OCI-LY1 (cell line): ENCODE data around the gene TNFSF15.

ENCODE experiments used
- EZH2 ChIP-seq: fragments of 200-600 bp; sonication (generic), shearing (Covaris generic); IDR thresholded peaks from 2 replicates; pipeline ENCODE4 v1.8.0; 2017; ENCODE audit warnings: borderline replicate concordance, mixed run types, mild to moderate bottlenecking, antibody characterized with exemption, low read length, moderate library complexity, mixed read lengths
- TF ChIP-seq, protein P1 (sequence below): fragments of 200-600 bp; sonication (generic), shearing (Covaris generic); IDR thresholded peaks from 2 replicates; pipeline ENCODE4 v1.5.1; 2017; ENCODE audit warnings: mild to moderate bottlenecking, antibody characterized with exemption, low read length, moderate library complexity, mixed read lengths

DNA sequence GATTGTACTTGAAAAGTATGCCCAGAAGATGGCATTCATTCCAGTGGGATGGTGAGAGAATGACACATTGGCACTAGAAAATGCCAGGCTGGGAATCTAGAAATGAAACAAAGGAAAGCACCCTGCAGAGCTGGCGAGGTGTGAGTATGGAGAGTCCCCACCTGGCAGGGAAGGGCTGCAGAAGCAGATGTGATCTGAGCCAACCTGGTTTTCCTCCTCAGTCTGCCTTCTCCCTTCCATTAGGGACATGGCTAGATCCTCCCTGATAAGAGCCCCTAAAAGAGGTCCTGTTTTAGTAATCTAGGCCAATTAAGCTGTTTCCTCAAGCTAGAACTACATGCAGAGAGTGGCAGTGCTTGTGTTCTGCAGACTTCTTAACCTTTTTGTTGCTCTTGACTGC is 24.7 kb upstream of the TNFSF15 start:
- TF ChIP-seq, protein P1, sequence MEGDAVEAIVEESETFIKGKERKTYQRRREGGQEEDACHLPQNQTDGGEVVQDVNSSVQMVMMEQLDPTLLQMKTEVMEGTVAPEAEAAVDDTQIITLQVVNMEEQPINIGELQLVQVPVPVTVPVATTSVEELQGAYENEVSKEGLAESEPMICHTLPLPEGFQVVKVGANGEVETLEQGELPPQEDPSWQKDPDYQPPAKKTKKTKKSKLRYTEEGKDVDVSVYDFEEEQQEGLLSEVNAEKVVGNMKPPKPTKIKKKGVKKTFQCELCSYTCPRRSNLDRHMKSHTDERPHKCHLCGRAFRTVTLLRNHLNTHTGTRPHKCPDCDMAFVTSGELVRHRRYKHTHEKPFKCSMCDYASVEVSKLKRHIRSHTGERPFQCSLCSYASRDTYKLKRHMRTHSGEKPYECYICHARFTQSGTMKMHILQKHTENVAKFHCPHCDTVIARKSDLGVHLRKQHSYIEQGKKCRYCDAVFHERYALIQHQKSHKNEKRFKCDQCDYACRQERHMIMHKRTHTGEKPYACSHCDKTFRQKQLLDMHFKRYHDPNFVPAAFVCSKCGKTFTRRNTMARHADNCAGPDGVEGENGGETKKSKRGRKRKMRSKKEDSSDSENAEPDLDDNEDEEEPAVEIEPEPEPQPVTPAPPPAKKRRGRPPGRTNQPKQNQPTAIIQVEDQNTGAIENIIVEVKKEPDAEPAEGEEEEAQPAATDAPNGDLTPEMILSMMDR, result no peak
- TF ChIP-seq EZH2, result no peak
